NCI-H1930 (cell line): Measurements from ENCODE around the gene PFAS.

ENCODE experiments used
- DNase-seq, 2 experiments: peaks; one replicate each; lab custom pipeline; 2025; lab: John Stamatoyannopoulos, UW

Gene PFAS

GRCh38 chr17:8310601-8311123, 61.6 kb downstream of the PFAS start:
- DNase-seq: no peak

DNA sequence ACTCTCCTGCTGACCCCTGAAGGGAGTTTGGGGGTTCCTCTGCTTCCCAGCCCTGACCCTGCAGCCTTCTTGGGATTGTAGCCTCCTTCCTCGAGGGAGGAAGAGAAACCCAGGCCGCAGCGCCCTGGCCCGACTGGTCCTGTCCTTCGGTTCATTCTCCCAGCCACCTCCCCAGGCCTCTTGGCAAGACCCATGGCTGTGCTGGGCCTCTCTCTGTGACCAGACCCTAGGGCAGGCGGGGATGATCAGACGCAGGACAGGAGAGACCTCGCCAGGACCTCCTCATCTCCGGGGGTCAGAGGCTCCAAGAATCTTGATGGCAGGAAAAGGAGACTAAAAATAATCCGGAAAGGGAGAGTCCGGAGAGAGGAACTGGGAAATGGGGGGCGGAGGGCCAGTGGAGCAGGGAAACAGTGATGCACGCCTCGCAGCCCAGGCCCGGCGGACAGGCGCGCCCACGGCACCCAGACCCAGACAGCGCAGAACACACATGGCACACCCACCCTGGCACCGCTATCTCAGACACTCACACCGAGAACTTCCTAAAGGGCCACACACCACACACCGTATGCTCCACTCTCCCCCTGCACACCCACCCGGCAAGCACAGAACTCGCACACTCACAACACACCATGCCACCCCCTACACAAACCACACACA, 62.2 kb downstream of the PFAS start:
- DNase-seq: no peak

DNA sequence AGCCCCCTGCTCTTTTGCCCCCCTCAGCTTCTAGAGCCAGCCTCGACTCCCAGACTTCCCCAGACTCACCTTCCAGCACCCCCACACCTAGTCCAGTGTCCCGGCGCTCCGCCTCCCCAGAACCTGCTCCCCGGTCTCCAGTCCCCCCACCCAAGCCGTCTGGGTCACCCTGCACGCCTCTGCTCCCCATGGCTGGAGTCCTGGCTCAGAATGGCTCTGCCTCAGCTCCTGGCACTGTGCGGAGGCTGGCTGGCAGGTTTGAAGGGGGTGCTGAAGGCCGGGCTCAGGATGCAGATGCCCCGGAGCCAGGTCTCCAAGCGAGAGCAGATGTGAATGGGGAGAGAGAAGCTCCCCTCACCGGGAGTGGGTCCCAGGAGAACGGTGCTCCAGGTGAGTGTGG, 63.2 kb downstream of the PFAS start:
- no peak for DNase-seq

GRCh38 chr17:8312726-8313600, 63.9 kb downstream of the PFAS start:
- no peak for DNase-seq

DNA sequence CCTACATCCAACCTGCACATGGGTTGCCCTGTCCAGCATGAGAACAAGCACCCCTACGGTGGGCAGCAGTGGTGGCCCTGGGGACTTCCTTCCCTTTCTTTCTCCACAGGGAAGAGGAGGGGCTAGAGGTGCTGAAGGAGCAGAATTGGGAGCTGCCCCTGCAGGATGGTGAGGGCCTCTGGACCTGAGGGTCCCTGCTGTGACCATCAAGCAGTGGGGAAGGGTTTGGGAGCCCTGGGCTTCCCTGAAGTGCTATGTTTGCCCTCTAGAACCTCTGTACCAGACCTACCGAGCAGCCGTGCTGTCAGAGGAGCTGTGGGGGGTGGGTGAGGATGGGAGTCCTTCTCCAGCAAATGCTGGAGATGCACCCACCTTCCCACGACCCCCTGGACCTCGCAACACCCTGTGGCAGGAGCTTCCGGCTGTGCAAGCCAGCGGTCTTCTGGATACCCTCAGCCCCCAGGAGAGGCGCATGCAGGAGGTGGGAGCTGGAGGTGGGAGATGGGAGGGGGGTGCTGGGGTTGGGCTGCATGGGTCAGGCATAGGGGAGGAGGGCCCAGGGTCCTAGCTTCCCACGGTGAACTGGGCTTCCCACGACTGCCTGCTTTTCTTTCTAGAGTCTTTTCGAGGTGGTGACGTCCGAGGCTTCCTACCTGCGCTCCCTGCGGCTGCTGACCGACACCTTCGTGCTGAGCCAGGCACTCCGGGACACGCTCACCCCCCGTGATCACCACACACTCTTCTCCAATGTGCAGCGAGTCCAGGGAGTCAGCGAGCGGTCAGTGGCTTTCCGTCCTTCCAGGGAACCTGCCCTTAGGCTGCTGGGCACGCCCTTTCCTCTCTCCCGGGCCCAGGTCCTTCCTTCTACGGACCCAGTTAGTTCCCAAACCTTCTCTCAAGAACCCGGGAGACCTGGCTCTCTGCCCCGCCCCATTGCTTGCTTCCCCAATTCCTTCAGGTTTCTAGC, 66.0 kb downstream of the PFAS start:
- no peak for DNase-seq

DNA sequence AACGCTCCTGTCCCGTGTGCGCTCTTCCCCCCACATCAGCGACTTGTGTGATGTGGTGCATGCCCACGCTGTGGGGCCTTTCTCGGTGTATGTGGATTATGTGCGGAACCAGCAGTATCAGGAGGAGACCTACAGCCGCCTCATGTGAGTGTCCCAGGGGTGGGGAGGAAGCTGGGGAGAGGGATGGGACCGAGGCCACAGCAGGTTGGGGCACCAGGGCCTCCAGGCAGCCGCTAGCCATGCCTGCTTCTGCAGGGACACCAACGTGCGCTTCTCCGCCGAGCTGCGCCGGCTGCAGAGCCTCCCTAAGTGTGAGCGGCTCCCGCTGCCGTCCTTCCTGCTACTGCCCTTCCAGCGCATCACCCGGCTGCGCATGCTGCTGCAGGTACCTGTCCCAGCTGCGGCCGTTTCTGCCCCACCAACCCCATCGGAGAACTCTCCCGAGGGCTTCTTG, 66.7 kb downstream of the PFAS start:
- no peak for DNase-seq

DNA sequence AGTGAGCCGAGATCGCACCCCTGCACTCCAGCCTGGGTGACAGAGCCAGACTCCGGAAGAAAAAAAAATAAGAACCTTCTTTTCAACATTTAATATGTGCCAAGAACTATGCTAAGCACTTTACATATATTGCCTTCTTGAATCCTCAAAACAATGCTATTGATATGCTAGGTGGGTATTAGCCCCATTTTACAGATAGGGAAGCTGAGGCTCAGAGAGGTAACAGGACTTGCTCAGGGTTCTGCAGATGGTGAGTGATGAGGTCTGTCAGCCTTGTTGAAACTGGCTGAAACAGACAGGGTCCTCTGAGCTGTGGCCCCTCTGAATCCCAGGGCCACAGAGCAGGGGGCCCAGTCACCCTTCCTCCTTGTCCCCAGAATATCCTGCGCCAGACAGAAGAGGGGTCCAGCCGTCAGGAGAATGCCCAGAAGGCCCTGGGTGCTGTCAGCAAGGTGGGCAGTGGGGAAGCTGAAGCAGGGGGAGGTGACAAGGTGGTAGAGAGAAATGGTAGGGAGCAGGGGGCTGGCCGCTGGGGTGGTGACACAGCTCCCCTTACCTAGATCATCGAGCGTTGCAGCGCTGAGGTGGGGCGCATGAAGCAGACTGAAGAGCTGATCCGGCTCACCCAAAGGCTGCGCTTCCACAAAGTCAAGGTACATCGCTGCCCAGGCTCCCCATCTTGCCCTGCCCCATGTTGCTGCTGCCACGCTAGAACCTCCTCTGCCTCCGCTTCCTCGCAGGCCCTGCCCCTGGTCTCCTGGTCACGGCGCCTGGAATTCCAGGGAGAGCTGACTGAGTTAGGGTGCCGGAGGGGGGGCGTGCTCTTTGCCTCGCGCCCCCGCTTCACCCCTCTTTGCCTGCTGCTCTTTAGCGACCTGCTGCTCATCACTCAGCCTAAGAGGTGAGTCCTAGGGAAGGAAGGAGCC, 69.2 kb downstream of the PFAS start:
- no peak for DNase-seq
